GM12891 (cell line): ENCODE results near the gene ATXN3L.

ENCODE experiments used
- DNase-seq: peaks from one replicate; pipeline ENCODE4 v3.0.0; 2011; ENCODE audit warnings: low spot score; ENCODE audit not compliant: insufficient read length
- FAIRE-seq: peaks from 2 replicates; lab custom pipeline; 2011; peaks lifted over from hg19 to GRCh38; lab: Jason Lieb, UNC
- PAX5 ChIP-seq: IDR thresholded peaks from 2 replicates; pipeline ENCODE4 v1.6.1; 2011; ENCODE audit warnings: low read length, moderate library complexity, mild to moderate bottlenecking; ENCODE audit not compliant: insufficient read depth, severe bottlenecking
- POLR2A ChIP-seq: IDR thresholded peaks from 2 replicates; pipeline ENCODE4 v1.6.1; 2011; ENCODE audit warnings: low read depth, low read length, control low read depth
- POLR2AphosphoS5 ChIP-seq: IDR thresholded peaks from 2 replicates; pipeline ENCODE4 v1.6.1; 2011; ENCODE audit warnings: low read depth, low read length, control low read depth
- POU2F2 ChIP-seq: IDR thresholded peaks from 2 replicates; pipeline ENCODE4 v1.6.1; 2011; ENCODE audit warnings: low read depth, mild to moderate bottlenecking, control low read depth, low read length, moderate library complexity
- SPI1 ChIP-seq: IDR thresholded peaks from 2 replicates; pipeline ENCODE4 v1.6.1; 2011; ENCODE audit warnings: low read depth, low read length, control low read depth
- TAF1 ChIP-seq: IDR thresholded peaks from 2 replicates; pipeline ENCODE4 v1.6.1; 2011; ENCODE audit warnings: low read depth, low read length, control low read depth

Gene ATXN3L

GRCh38 chrX:13345438-13345837 lies 25.6 kb upstream of the ATXN3L start:
- no peak for DNase-seq
- TF ChIP-seq POU2F2, result no peak
- TF ChIP-seq PAX5, result no peak
- no peak for TF ChIP-seq TAF1
- no peak for TF ChIP-seq POLR2A
- no peak for TF ChIP-seq SPI1
- TF ChIP-seq POLR2AphosphoS5, result no peak
- no peak for FAIRE-seq

GRCh38 chrX:13345037-13345436 lies 25.2 kb upstream of the ATXN3L start:
- TF ChIP-seq SPI1, result no peak
- no peak for TF ChIP-seq TAF1
- TF ChIP-seq PAX5, result no peak
- TF ChIP-seq POLR2A, result no peak
- TF ChIP-seq POU2F2, result no peak
- TF ChIP-seq POLR2AphosphoS5, result no peak
- FAIRE-seq, result peak; percentile 89
- no peak for DNase-seq

GRCh38 chrX:13341491-13342101 lies 21.7 kb upstream of the ATXN3L start:
- FAIRE-seq, result peak; percentile 54
- TF ChIP-seq POU2F2 (no peak), PAX5 (no peak), POLR2AphosphoS5 (no peak), SPI1 (no peak), TAF1 (no peak), POLR2A (no peak)
- no peak for DNase-seq

- no peak for FAIRE-seq
- TF ChIP-seq POLR2A (no peak), PAX5 (no peak), SPI1 (no peak), POLR2AphosphoS5 (no peak), POU2F2 (no peak), TAF1 (no peak)
- DNase-seq, result no peak
These were observed 20.4 kb upstream of the ATXN3L start for GRCh38 chrX:13340182-13340791.

- TF ChIP-seq SPI1 (no peak), TAF1 (no peak), POLR2AphosphoS5 (no peak), PAX5 (no peak), POLR2A (no peak), POU2F2 (no peak)
- FAIRE-seq, result no peak
- no peak for DNase-seq
These were observed 19.8 kb upstream of the ATXN3L start for GRCh38 chrX:13339607-13340006.

GRCh38 chrX:13338996-13339515 lies 19.2 kb upstream of the ATXN3L start:
- DNase-seq (no peak), FAIRE-seq (no peak)
- TF ChIP-seq TAF1 (no peak), PAX5 (no peak), POLR2A (no peak), POU2F2 (no peak), SPI1 (no peak), POLR2AphosphoS5 (no peak)

GRCh38 chrX:13334491-13334890 lies 14.6 kb upstream of the ATXN3L start:
- TF ChIP-seq POU2F2 (no peak), POLR2AphosphoS5 (no peak), POLR2A (no peak), TAF1 (no peak), PAX5 (no peak), SPI1 (no peak)
- DNase-seq (no peak), FAIRE-seq (no peak)

- DNase-seq (no peak), FAIRE-seq (no peak)
- TF ChIP-seq TAF1, result no peak
- no peak for TF ChIP-seq POU2F2
- TF ChIP-seq SPI1, result no peak
- no peak for TF ChIP-seq POLR2AphosphoS5
- TF ChIP-seq PAX5, result no peak
- TF ChIP-seq POLR2A, result no peak
These were observed 10.6 kb upstream of the ATXN3L start for GRCh38 chrX:13330446-13330845.

- no peak for TF ChIP-seq TAF1
- FAIRE-seq (peak; percentile 64), DNase-seq (no peak)
These were observed 7.8 kb upstream of the ATXN3L start for GRCh38 chrX:13327666-13328065.

GRCh38 chrX:13323241-13323640 lies 3.4 kb upstream of the ATXN3L start:
- DNase-seq (no peak), FAIRE-seq (peak; percentile 63)
- TF ChIP-seq POLR2AphosphoS5 (no peak), POU2F2 (no peak), SPI1 (no peak), PAX5 (no peak), TAF1 (no peak), POLR2A (no peak)
